WTC11 (cell line): Measurements from ENCODE around the gene ATF7. TPM values are rescaled to one million over a fixed set of nuclear protein-coding genes. Genes with fewer than 3 reads are reported as not detected.

ENCODE experiments used
- ATAC-seq: fragments of 200-7000 bp; cut with Tn5 transposase; 2 replicates; pipeline ENCODE4 v1.10.0; 2021; ENCODE audit warnings: mild to moderate bottlenecking, moderate library complexity
- CTCF ChIA-PET: fragments of 300-600 bp; sonication (Branson Sonifier 250); formaldehyde crosslinking; loops from one replicate; lab custom pipeline; 2021; ENCODE audit warnings: antibody characterized with exemption; lab: Charles Lee
- POLR2A ChIA-PET: fragments of 350-600 bp; sonication (Branson Sonifier 250); formaldehyde crosslinking; loops from one replicate; lab custom pipeline; 2021; ENCODE audit warnings: antibody characterized with exemption; lab: Charles Lee
- DNase-seq: peaks from one replicate; pipeline ENCODE4 v3.0.0; 2021; ENCODE audit warnings: low spot score
- H3K27ac Mint-ChIP-seq: 2 replicates; pipeline ENCODE4 v1.8.0; 2021; ENCODE audit warnings: mixed read lengths
- H3K27me3 Mint-ChIP-seq: 2 replicates; pipeline ENCODE4 v1.8.0; 2021; ENCODE audit warnings: low read depth, mild to moderate bottlenecking, moderate library complexity, mixed read lengths
- H3K36me3 Mint-ChIP-seq: 2 replicates; pipeline ENCODE4 v1.8.0; 2021; ENCODE audit warnings: mixed read lengths
- H3K4me1 Mint-ChIP-seq: 2 replicates; pipeline ENCODE4 v1.8.0; 2022; ENCODE audit warnings: mixed read lengths
- H3K4me3 Mint-ChIP-seq: 2 replicates; pipeline ENCODE4 v1.8.0; 2021; ENCODE audit warnings: mild to moderate bottlenecking, moderate library complexity, mixed read lengths
- H3K9me3 Mint-ChIP-seq: 2 replicates; pipeline ENCODE4 v1.8.0; 2021; ENCODE audit warnings: mixed read lengths
- AR ChIP-seq: fragments of 250-450 bp; sonication (Bioruptor Pico); IDR thresholded peaks from 2 replicates; pipeline ENCODE4 v1.9.0; 2021; ENCODE audit warnings: mild to moderate bottlenecking
- ARID4B ChIP-seq: sonication (generic); formaldehyde crosslinking; IDR thresholded peaks from 2 replicates; pipeline ENCODE4 v1.8.0; 2023; ENCODE audit warnings: missing genetic modification reagents, mild to moderate bottlenecking, borderline replicate concordance
- E2F4 ChIP-seq: sonication (generic); formaldehyde crosslinking; IDR thresholded peaks from 2 replicates; pipeline ENCODE4 v1.8.1; 2022; ENCODE audit warnings: low read depth, mild to moderate bottlenecking, moderate library complexity, missing genetic modification reagents, borderline replicate concordance
- FOXJ3 ChIP-seq: sonication (generic); formaldehyde crosslinking; IDR thresholded peaks from 2 replicates; pipeline ENCODE4 v1.9.0; 2021; ENCODE audit warnings: missing genetic modification reagents, mild to moderate bottlenecking, borderline replicate concordance
- GABPB1 ChIP-seq: sonication (generic); formaldehyde crosslinking; IDR thresholded peaks from 2 replicates; pipeline ENCODE4 v1.8.1; 2023; ENCODE audit warnings: mild to moderate bottlenecking, missing genetic modification reagents
- HMGA2 ChIP-seq: fragments of 250-450 bp; sonication (Bioruptor Pico); IDR thresholded peaks from 2 replicates; pipeline ENCODE4 v1.4.0; 2021; ENCODE audit warnings: mild to moderate bottlenecking, moderate library complexity
- MAX ChIP-seq: sonication (generic); formaldehyde crosslinking; IDR thresholded peaks from 2 replicates; pipeline ENCODE4 v1.8.0; 2022; ENCODE audit warnings: mild to moderate bottlenecking, missing genetic modification reagents
- OVOL2 ChIP-seq: fragments of 250-450 bp; sonication (Bioruptor Pico); IDR thresholded peaks from 2 replicates; pipeline ENCODE4 v1.9.0; 2021; ENCODE audit warnings: mild to moderate bottlenecking, borderline replicate concordance
- PREB ChIP-seq: sonication (generic); formaldehyde crosslinking; IDR thresholded peaks from 2 replicates; pipeline ENCODE4 v1.8.1; 2022; ENCODE audit warnings: mild to moderate bottlenecking, missing genetic modification reagents, moderate library complexity, borderline replicate concordance
- PRRX2 ChIP-seq: fragments of 250-450 bp; sonication (Bioruptor Pico); IDR thresholded peaks from 2 replicates; pipeline ENCODE4 v1.8.0; 2021; ENCODE audit warnings: mild to moderate bottlenecking
- SMAD4 ChIP-seq: sonication (generic); formaldehyde crosslinking; IDR thresholded peaks from 2 replicates; pipeline ENCODE4 v1.8.0; 2022; ENCODE audit warnings: mild to moderate bottlenecking, missing genetic modification reagents
- SP1 ChIP-seq: sonication (generic); formaldehyde crosslinking; conservative IDR thresholded peaks from 2 replicates; pipeline ENCODE4 v1.8.1; 2022; ENCODE audit warnings: missing genetic modification reagents
- TEAD4 ChIP-seq: sonication (generic); formaldehyde crosslinking; IDR thresholded peaks from 2 replicates; pipeline ENCODE4 v1.8.0; 2022; ENCODE audit warnings: mild to moderate bottlenecking, missing genetic modification reagents
- ZBTB21 ChIP-seq: sonication (generic); formaldehyde crosslinking; IDR thresholded peaks from 2 replicates; pipeline ENCODE4 v1.8.1; 2023; ENCODE audit warnings: mild to moderate bottlenecking, missing genetic modification reagents, borderline replicate concordance
- ZBTB43 ChIP-seq: sonication (generic); formaldehyde crosslinking; IDR thresholded peaks from 2 replicates; pipeline ENCODE4 v1.8.1; 2023; ENCODE audit warnings: mild to moderate bottlenecking, missing genetic modification reagents
- ZNF281 ChIP-seq: sonication (generic); formaldehyde crosslinking; IDR thresholded peaks from 2 replicates; pipeline ENCODE4 v1.8.0; 2023; ENCODE audit warnings: mild to moderate bottlenecking, missing genetic modification reagents
- total RNA-seq: library from RNA; stranded (reverse); gene quantifications from 3 replicates; pipeline ENCODE4 v1.2.3, GENCODE V29; 2021

Gene ATF7
- total RNA-seq, 1 experiment from 2014 or later: 16.3 TPM

- no peak overlapping the region for H3K27ac Mint-ChIP-seq
- ChIA-PET POLR2A (no interaction called here), CTCF (no interaction called here)
Observed at GRCh38 chr12:53596920-53597363, 29.2 kb downstream of the ATF7 start.

GRCh38 chr12:53594897-53595615, 31.1 kb downstream of the ATF7 start:
- H3K9me3 Mint-ChIP-seq: no peaks in the 10 kb centered on the region
- POLR2A ChIA-PET: no interaction called here
- no peaks in the 10 kb centered on the region; the same call in 1 of the 2 replicates for H3K36me3 Mint-ChIP-seq
- no peak overlapping the region for H3K27ac Mint-ChIP-seq
- H3K4me3 Mint-ChIP-seq: no peak overlapping the region
- ATAC-seq (no peak), DNase-seq (no peak)
- H3K27me3 Mint-ChIP-seq: no peaks in the 10 kb centered on the region
- peaks cover 21% of the 10 kb centered on the region for H3K4me1 Mint-ChIP-seq
- CTCF ChIA-PET: no interaction called here
- TF ChIP-seq E2F4 (CRISPR knock-in tag) (no peak), PREB (CRISPR knock-in tag) (no peak), ZBTB43 (CRISPR knock-in tag) (no peak), HMGA2 (CRISPR knock-in tag) (no peak), FOXJ3 (CRISPR knock-in tag) (no peak), GABPB1 (CRISPR knock-in tag) (no peak), ARID4B (CRISPR knock-in tag) (no peak), ZNF281 (CRISPR knock-in tag) (no peak), TEAD4 (CRISPR knock-in tag) (no peak), SP1 (CRISPR knock-in tag) (no peak), PRRX2 (CRISPR knock-in tag) (no peak), MAX (CRISPR knock-in tag) (no peak), OVOL2 (CRISPR knock-in tag) (no peak)

More at GRCh38 chr12:53596920-53597363, 29.2 kb downstream of the ATF7 start:
- H3K27me3 Mint-ChIP-seq: no peaks in the 10 kb centered on the region
- DNase-seq: no peak
- ATAC-seq: 0 out of 2 replicates have a peak, but pooled peaks have one; percentile 46
- no peak for TF ChIP-seq AR (CRISPR knock-in tag)
- no peak for TF ChIP-seq GABPB1 (CRISPR knock-in tag)
- TF ChIP-seq SMAD4 (CRISPR knock-in tag): no peak
- TF ChIP-seq ZBTB21 (CRISPR knock-in tag): no peak
- peaks cover 21% of the 10 kb centered on the region for H3K4me1 Mint-ChIP-seq
- no peak overlapping the region for H3K4me3 Mint-ChIP-seq
- no peaks in the 10 kb centered on the region for H3K9me3 Mint-ChIP-seq
- no peaks in the 10 kb centered on the region; the same call in 1 of the 2 replicates for H3K36me3 Mint-ChIP-seq
